ENCODE measurements around the gene HTR3A.

DNA sequence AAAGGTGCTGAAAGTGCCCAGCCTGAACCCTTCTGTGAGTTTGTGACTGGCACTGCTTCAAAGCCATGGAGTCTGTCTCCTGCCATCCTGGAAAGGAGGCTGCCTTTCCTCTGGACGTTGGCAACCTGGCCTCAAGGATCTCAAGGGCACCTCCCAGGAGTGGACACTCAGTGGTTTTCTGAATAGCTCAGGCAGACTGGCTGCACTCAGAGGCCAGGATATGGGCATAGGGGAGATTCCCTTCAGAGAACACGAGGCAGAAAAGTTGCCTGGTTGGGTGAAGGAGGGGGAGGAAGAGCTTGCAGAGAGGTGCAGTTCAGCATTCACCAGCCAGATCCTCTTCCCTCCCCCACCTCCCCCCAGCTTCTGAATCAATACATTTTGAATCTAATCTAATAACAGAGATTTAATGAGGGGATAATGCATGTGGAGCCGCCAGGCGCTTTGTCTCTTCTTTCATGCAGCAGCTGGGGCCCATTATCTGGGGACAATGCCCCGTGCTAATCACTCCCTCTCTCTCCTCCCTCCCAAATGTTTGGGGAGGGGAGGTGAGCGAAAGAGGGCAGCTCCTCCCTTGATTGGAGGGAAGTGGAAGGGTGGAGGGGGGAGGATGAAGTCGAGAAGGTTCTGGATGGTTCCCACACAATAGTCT, 17.7 kb downstream of the HTR3A start:
- TF ChIP-seq, protein P1, sequence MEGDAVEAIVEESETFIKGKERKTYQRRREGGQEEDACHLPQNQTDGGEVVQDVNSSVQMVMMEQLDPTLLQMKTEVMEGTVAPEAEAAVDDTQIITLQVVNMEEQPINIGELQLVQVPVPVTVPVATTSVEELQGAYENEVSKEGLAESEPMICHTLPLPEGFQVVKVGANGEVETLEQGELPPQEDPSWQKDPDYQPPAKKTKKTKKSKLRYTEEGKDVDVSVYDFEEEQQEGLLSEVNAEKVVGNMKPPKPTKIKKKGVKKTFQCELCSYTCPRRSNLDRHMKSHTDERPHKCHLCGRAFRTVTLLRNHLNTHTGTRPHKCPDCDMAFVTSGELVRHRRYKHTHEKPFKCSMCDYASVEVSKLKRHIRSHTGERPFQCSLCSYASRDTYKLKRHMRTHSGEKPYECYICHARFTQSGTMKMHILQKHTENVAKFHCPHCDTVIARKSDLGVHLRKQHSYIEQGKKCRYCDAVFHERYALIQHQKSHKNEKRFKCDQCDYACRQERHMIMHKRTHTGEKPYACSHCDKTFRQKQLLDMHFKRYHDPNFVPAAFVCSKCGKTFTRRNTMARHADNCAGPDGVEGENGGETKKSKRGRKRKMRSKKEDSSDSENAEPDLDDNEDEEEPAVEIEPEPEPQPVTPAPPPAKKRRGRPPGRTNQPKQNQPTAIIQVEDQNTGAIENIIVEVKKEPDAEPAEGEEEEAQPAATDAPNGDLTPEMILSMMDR (IDR thresholded peaks at IDR 0.05; ENCODE audit: low read length), result no peak
- TF ChIP-seq EZH2 (IDR thresholded peaks at IDR 0.05; ENCODE audit: borderline replicate concordance, low read length), result no peak

All from OCI-LY1 (cell line).